ENCODE measurements around the gene AQP7. TPM values are rescaled to one million over a fixed set of nuclear protein-coding genes. Genes with fewer than 3 reads are reported as not detected.
"Not testable (repeated sequence)": the region's sequence is repeated elsewhere in the genome, so short reads cannot be mapped to it uniquely, and the experiment has no call there.

Gene AQP7
- total RNA-seq = 1 to 10 TPM in 5 of 7 donors, under 1 TPM in 2; 0.64 to 3.2 (median 2.0) TPM
- polyA plus RNA-seq = 1 to 10 TPM in 1 of 3 donors, under 1 TPM in 2; 0.26 to 2.6 (median 0.35) TPM
- long read RNA-seq, donor 1 = 0 reads
- long read RNA-seq, donor 2 = 0 reads

DNA sequence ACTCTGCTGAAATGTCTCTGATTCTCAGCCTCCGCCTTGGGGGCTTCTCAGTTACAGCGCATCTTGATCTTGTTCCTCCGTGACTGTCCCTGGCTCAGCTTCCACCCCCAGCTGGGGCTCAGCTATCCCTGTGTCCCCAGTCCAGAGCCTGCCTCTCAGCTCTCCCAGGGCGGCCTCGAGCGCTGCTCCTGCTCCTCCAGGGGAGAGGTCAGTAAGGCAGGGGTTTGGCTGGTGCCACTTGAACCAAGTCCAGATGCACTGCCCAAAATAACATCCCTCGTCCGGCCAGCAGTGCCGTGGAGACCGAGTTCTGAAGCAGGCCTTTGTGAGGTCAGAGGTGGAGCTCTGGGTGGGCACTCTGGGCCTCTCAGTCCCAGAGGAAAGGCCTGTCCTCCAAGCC lies at the start of gene AQP7:
TSS of gene AQP7 (minus strand) at position 198 of the 400 bp plus-strand sequence. CDS start 1,306 bp downstream, outside the sequence.
- WGBS, 5 donors = 61 to 87% (median 74%) methylated on average over 8 to 10 of the region's 10 CpGs
- H3K36me3 ChIP-seq; H3K4me3 ChIP-seq; intact Hi-C loops (cut with DNase I; ENCODE audit: low total_unique reads); DNase-seq; H3K9me3 ChIP-seq; H3K27me3 ChIP-seq (replicated peaks in 1 of 7): not testable (repeated sequence)
- Histone ChIP-seq H3K27ac (peak within 1 kb of the TSS in 4 of 8 donors; percentile 15 to 70 (median 42)), H3K4me1 (peaks cover 0 to 34% (median 16%) of the 10 kb centered on the region in 6 donors)

DNA sequence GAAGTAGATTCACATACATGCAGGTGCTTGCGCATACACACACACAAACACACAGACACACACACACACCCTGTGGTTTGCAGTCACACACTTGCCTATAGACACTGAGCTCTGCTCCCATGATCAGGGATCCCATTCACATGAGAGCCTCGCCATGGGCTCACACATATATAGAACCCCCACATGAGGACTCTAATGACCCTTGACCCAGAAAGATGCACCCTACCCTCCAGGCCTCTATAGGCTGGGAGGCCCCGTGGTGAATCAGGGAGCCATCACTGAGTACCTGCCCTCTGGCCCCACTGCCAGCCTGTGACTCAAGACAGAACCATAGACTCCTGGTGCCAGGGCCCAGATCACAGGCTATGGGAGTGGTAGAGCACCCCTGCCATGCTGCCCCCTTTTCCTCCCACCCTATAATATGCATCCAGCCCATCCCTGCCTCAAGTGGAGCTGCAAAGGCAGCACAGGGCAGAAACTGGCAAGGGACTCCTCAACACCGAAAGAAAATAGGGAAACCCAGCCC lies 48.3 kb upstream of the AQP7 start:
- H3K36me3 ChIP-seq = no peaks in the 10 kb centered on the region
- peaks cover 13 to 59% (median 39%) of the 10 kb centered on the region in 6 donors for H3K4me1 ChIP-seq
- DNase-seq = no peak
- H3K4me3 ChIP-seq = no peak overlapping the region
- peaks cover 0 to 24% (median 0%) of the 10 kb centered on the region in 7 donors for H3K27me3 ChIP-seq (replicated peaks in 1 of 7)
- no peaks in the 10 kb centered on the region for H3K9me3 ChIP-seq
- TF ChIP-seq, protein P1, sequence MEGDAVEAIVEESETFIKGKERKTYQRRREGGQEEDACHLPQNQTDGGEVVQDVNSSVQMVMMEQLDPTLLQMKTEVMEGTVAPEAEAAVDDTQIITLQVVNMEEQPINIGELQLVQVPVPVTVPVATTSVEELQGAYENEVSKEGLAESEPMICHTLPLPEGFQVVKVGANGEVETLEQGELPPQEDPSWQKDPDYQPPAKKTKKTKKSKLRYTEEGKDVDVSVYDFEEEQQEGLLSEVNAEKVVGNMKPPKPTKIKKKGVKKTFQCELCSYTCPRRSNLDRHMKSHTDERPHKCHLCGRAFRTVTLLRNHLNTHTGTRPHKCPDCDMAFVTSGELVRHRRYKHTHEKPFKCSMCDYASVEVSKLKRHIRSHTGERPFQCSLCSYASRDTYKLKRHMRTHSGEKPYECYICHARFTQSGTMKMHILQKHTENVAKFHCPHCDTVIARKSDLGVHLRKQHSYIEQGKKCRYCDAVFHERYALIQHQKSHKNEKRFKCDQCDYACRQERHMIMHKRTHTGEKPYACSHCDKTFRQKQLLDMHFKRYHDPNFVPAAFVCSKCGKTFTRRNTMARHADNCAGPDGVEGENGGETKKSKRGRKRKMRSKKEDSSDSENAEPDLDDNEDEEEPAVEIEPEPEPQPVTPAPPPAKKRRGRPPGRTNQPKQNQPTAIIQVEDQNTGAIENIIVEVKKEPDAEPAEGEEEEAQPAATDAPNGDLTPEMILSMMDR (IDR thresholded peaks at IDR 0.05 in 8 of 11, conservative IDR thresholded peaks at IDR 0.05 in 3 of 11) = no peak
- TF ChIP-seq POLR2AphosphoS5 (IDR thresholded peaks at IDR 0.05) = no peak
- TF ChIP-seq POLR2A (IDR thresholded peaks at IDR 0.05) = no peak
- intact Hi-C loops (cut with DNase I; ENCODE audit: low total_unique reads) = no loop called here
- whole genome bisulfite sequencing, 5 donors = 89 to 98% (median 92%) methylated on average over 3 to 4 of the region's 4 CpGs
- H3K27ac ChIP-seq = no peak overlapping the region

DNA sequence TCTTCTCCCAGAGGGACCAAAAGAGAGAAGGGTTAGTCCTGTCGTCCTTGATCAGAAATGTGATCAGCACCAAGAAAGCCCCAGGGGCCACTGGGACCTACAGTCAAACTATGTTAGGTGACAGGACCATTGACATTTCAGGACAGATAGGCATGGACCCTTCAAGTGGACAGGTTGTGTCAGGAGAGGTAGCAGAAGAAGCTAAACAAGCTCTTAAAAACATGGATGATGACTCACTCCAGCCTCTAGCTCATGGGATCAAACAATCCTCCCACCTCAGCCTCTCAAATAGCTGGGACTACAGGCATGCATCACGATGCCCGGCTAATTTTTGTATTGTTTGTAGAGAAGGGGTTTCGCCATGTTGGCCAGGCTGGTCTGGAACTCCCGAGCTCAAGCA lies 47.3 kb upstream of the AQP7 start:
- TF ChIP-seq, protein P1 (IDR thresholded peaks at IDR 0.05 in 8 of 11, conservative IDR thresholded peaks at IDR 0.05 in 3 of 11) = no peak
- TF ChIP-seq POLR2AphosphoS5 (IDR thresholded peaks at IDR 0.05) (no peak), POLR2A (IDR thresholded peaks at IDR 0.05) (no peak)
- Histone ChIP-seq H3K9me3 (no peaks in the 10 kb centered on the region), H3K36me3 (no peaks in the 10 kb centered on the region), H3K4me3 (no peak overlapping the region), H3K4me1 (peaks cover 19 to 69% (median 46%) of the 10 kb centered on the region in 6 donors), H3K27me3 (replicated peaks in 1 of 7) (peaks cover 0 to 24% (median 0%) of the 10 kb centered on the region in 7 donors), H3K27ac (no peak overlapping the region)
- 77 to 93% (median 92%) methylated on average over 5 of the region's 5 CpGs for WGBS, 5 donors
- DNase-seq = no peak
- intact Hi-C loops (cut with DNase I; ENCODE audit: low total_unique reads) = no loop called here

DNA sequence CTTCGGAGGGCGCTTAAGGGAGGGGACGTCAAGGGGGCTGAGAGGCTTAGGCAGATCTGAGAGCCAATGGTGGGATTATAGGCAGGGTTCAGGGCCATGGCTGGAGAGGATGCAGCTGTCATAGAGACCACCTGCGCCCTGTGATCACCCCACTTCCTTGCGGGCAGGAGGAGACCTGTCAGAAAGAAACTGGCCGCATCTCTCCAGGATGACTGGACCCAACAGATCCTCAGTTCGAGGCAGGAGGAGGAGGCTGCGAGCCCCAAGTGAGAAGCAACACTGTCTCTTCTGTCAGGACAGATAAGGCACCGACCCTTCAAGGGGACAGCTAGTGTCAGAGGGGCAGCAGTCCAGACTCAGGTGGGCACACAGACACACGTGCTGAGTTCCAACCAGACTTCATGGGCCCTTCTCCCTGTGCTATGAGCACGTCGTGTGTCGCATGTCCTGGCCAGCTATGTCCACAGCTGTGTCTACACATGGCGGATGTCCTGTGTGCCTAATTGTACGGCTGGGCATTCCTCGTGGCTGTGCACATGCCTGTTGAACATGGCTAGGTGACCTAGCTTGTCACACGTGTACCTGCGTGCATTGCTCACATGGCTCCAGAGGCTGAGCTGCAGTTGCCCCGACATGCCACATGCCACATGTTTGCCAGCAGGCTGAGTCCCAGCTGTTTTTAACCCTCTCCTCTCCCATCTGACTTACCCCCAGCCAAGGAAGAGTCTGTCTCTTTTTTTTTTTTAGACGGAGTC lies 45.6 kb upstream of the AQP7 start:
- no peak for DNase-seq
- Histone ChIP-seq H3K27me3 (replicated peaks in 1 of 7) (peaks cover 0 to 24% (median 0%) of the 10 kb centered on the region in 7 donors), H3K4me3 (peak overlapping the region; percentile 33 to 76 (median 52)), H3K4me1 (peaks cover 19 to 72% (median 55%) of the 10 kb centered on the region in 6 donors), H3K27ac (peak overlapping the region; percentile 46 to 90 (median 86)), H3K9me3 (no peaks in the 10 kb centered on the region), H3K36me3 (peaks cover 0 to 11% (median 2%) of the 10 kb centered on the region in 6 donors)
- intact Hi-C loops (cut with DNase I; ENCODE audit: low total_unique reads) = no loop called here
- TF ChIP-seq POLR2A (IDR thresholded peaks at IDR 0.05) (no peak), POLR2AphosphoS5 (IDR thresholded peaks at IDR 0.05) (no peak)
- TF ChIP-seq, protein P1 (IDR thresholded peaks at IDR 0.05 in 8 of 11, conservative IDR thresholded peaks at IDR 0.05 in 3 of 11) = no peak
- 34 to 47% (median 41%) methylated on average over 16 to 20 of the region's 20 CpGs for WGBS, 5 donors
